CD4-positive, alpha-beta T cell treated with Interleukin-6 at 100 ng/mL for 8 hours (primary cell): ENCODE results near the gene CATSPERD.

Experiments
- DNase-seq: peaks from one replicate; pipeline ENCODE4 v3.0.0-alpha.2; 2020; ENCODE audit warnings: mixed read lengths, low spot score

CATSPERD gene

GRCh38 chr19:5787409-5788182 lies 67.2 kb downstream of the CATSPERD start:
- no peak for DNase-seq

GRCh38 chr19:5788422-5788821 lies 68.0 kb downstream of the CATSPERD start:
- no peak for DNase-seq

GRCh38 chr19:5789351-5789761 lies 68.9 kb downstream of the CATSPERD start:
- no peak for DNase-seq

- no peak for DNase-seq
Measured at GRCh38 chr19:5789886-5790558, 69.6 kb downstream of the CATSPERD start.

- peak; percentile 97 for DNase-seq
Measured at GRCh38 chr19:5790559-5791520, 70.4 kb downstream of the CATSPERD start, which contains the start of gene DUS3L. Gene DUS3L (minus strand): TSS chr19:5791163. CDS start chr19:5791141, 22 bp downstream.

GRCh38 chr19:5792224-5792623 lies 71.8 kb downstream of the CATSPERD start:
- no peak for DNase-seq

GRCh38 chr19:5793188-5793587 lies 72.8 kb downstream of the CATSPERD start:
- DNase-seq: no peak

- no peak for DNase-seq
Measured at GRCh38 chr19:5795382-5795919, 75.0 kb downstream of the CATSPERD start.

GRCh38 chr19:5798244-5798643 lies 77.8 kb downstream of the CATSPERD start:
- no peak for DNase-seq

- DNase-seq: no peak
Measured at GRCh38 chr19:5799247-5800241, 79.1 kb downstream of the CATSPERD start.

GRCh38 chr19:5800361-5801270 lies 80.2 kb downstream of the CATSPERD start:
- no peak for DNase-seq

- DNase-seq: no peak
Measured at GRCh38 chr19:5801796-5802619, 81.6 kb downstream of the CATSPERD start.

- no peak for DNase-seq
Measured at GRCh38 chr19:5803441-5803751, 83.0 kb downstream of the CATSPERD start.

GRCh38 chr19:5803752-5804515 lies 83.5 kb downstream of the CATSPERD start:
- peak; percentile 89 for DNase-seq

- peak; percentile 51 for DNase-seq
Measured at GRCh38 chr19:5804516-5805461, 84.4 kb downstream of the CATSPERD start, which contains the start of gene NRTN. Gene NRTN (plus strand): TSS chr19:5805067. CDS start chr19:5824166, 19,099 bp downstream.

- DNase-seq: peak; percentile 49
Measured at GRCh38 chr19:5805462-5806132, 85.2 kb downstream of the CATSPERD start.
